Endothelial cell (in vitro differentiated cells): ENCODE data around the gene DERA. TPM values are rescaled to one million over a fixed set of nuclear protein-coding genes. Genes with fewer than 3 reads are reported as not detected.
A peak's percentile ranks its signal among the peaks of the same experiment; 100 is the strongest.

Source experiments
- DNase-seq: peaks from one replicate; pipeline ENCODE4 v3.0.0; 2021; ENCODE audit warnings: low spot score
- H3K27ac Mint-ChIP-seq: one replicate; pipeline ENCODE4 v1.8.0; 2021; ENCODE audit warnings: mixed read lengths, inconsistent platforms; ENCODE audit not compliant: unreplicated experiment
- H3K27me3 Mint-ChIP-seq: one replicate; pipeline ENCODE4 v1.8.0; 2021; ENCODE audit warnings: mild to moderate bottlenecking, moderate library complexity, mixed read lengths, inconsistent platforms; ENCODE audit not compliant: unreplicated experiment
- H3K36me3 Mint-ChIP-seq: one replicate; pipeline ENCODE4 v1.8.0; 2021; ENCODE audit warnings: mild to moderate bottlenecking, low read depth, mixed read lengths, inconsistent platforms; ENCODE audit not compliant: unreplicated experiment
- H3K4me1 Mint-ChIP-seq: one replicate; pipeline ENCODE4 v1.8.0; 2021; ENCODE audit warnings: mild to moderate bottlenecking, mixed read lengths, inconsistent platforms; ENCODE audit not compliant: unreplicated experiment
- H3K4me3 Mint-ChIP-seq: one replicate; pipeline ENCODE4 v1.8.0; 2021; ENCODE audit warnings: mild to moderate bottlenecking, mixed read lengths, inconsistent platforms; ENCODE audit not compliant: unreplicated experiment
- H3K9me3 Mint-ChIP-seq: one replicate; pipeline ENCODE4 v1.8.0; 2021; ENCODE audit warnings: mixed read lengths, inconsistent platforms; ENCODE audit not compliant: unreplicated experiment
- CTCF ChIP-seq: fragments of 200-600 bp; sonication (generic); IDR thresholded peaks from one replicate; pipeline ENCODE4 v1.5.0; 2021; ENCODE audit warnings: antibody characterized with exemption; ENCODE audit not compliant: unreplicated experiment
- long read RNA-seq: library from polyadenylated mRNA; unstranded; transcript quantifications from one replicate; pipeline ENCODE4 v2.0.0, GENCODE V29; 2020; ENCODE audit not compliant: unreplicated experiment
- total RNA-seq: library from RNA; stranded (reverse); fragmentation: NEBNext Ultra II Directional; extraction: Animal tissue kit (Norgen Biotek cat#: 25700); gene quantifications from one replicate; pipeline ENCODE4 v1.2.1, GENCODE V29; 2021; ENCODE audit not compliant: unreplicated experiment

Gene DERA
- 50.3 TPM for total RNA-seq
- long read RNA-seq, transcript DERA-201 (9 exons, 1,705 nt), result major isoform, 30 of 37 reads
- long read RNA-seq, partial matches to known transcripts, result 4 of 37 reads
- long read RNA-seq, other reads (novel, unspliced or antisense), result 3 of 37 reads

- peaks cover 25% of the 10 kb centered on the region for H3K4me1 Mint-ChIP-seq
- TF ChIP-seq CTCF, result no peak
- peak within 1 kb of the TSS; percentile 99 for H3K27ac Mint-ChIP-seq
- DNase-seq, result peak; percentile 87
- no peaks in the 10 kb centered on the region for H3K9me3 Mint-ChIP-seq
- peak within 1 kb of the TSS; percentile 99 for H3K4me3 Mint-ChIP-seq
- peaks cover 2% of the 10 kb centered on the region for H3K27me3 Mint-ChIP-seq
- H3K36me3 Mint-ChIP-seq, result peaks cover 4% of the 10 kb centered on the region
Observed at GRCh38 chr12:15910864-15911721, at the start of gene DERA. Gene DERA (plus strand): TSS chr12:15911332. CDS start chr12:15911384, 52 bp downstream.

- Mint-ChIP-seq H3K27ac (no peak overlapping the region), H3K36me3 (no peaks in the 10 kb centered on the region), H3K9me3 (no peaks in the 10 kb centered on the region), H3K4me3 (no peak overlapping the region), H3K27me3 (no peaks in the 10 kb centered on the region), H3K4me1 (peaks cover 13% of the 10 kb centered on the region)
- TF ChIP-seq CTCF, result no peak
- DNase-seq, result no peak
Observed at GRCh38 chr12:15861404-15861803, 49.7 kb upstream of the DERA start.

GRCh38 chr12:15862840-15863239, 48.3 kb upstream of the DERA start:
- TF ChIP-seq CTCF, result no peak
- peaks cover 13% of the 10 kb centered on the region for H3K4me1 Mint-ChIP-seq
- no peak overlapping the region for H3K27ac Mint-ChIP-seq
- H3K27me3 Mint-ChIP-seq, result no peaks in the 10 kb centered on the region
- H3K9me3 Mint-ChIP-seq, result no peaks in the 10 kb centered on the region
- no peak for DNase-seq
- H3K36me3 Mint-ChIP-seq, result no peaks in the 10 kb centered on the region
- H3K4me3 Mint-ChIP-seq, result no peak overlapping the region

GRCh38 chr12:15863372-15863771, 47.8 kb upstream of the DERA start:
- Mint-ChIP-seq H3K9me3 (no peaks in the 10 kb centered on the region), H3K4me3 (no peak overlapping the region), H3K36me3 (no peaks in the 10 kb centered on the region), H3K27me3 (no peaks in the 10 kb centered on the region), H3K27ac (no peak overlapping the region), H3K4me1 (peaks cover 8% of the 10 kb centered on the region)
- no peak for DNase-seq
- TF ChIP-seq CTCF, result no peak

- Mint-ChIP-seq H3K27ac (no peak overlapping the region), H3K4me3 (no peak overlapping the region)
- TF ChIP-seq CTCF, result no peak
Observed at GRCh38 chr12:15863984-15864383, 47.1 kb upstream of the DERA start.

More at GRCh38 chr12:15863984-15864383, 47.1 kb upstream of the DERA start:
- Mint-ChIP-seq H3K9me3 (no peaks in the 10 kb centered on the region), H3K4me1 (peaks cover 2% of the 10 kb centered on the region), H3K36me3 (no peaks in the 10 kb centered on the region), H3K27me3 (no peaks in the 10 kb centered on the region)
- DNase-seq, result no peak
